Heart left ventricle (tissue), 16 donors: Measurements from ENCODE around the gene SLC16A4. TPM values are rescaled to one million over a fixed set of nuclear protein-coding genes. Genes with fewer than 3 reads are reported as not detected.

ENCODE experiments used
- ATAC-seq, 4 donors: fragments of 200-7000 bp; cut with Tn5 transposase; one replicate each; pipeline ENCODE4 v1.9.1; 2020 to 2022; ENCODE audit warnings: moderate library complexity in 4 of 4, mild to moderate bottlenecking in 3 of 4, moderate number of reproducible peaks in 1 of 4
- DNase-seq, 5 donors: peaks; one replicate each; pipeline ENCODE4 v3.0.0-alpha.2; 2020
- H3K27ac ChIP-seq, 12 donors: fragments of 200-600 bp; sonication (generic) in 4 of 12; one replicate each; pipeline versions ENCODE4 v1.5.0 to v1.8.0; 2016 to 2022; ENCODE audit warnings: mild to moderate bottlenecking in 2 of 12
- H3K27me3 ChIP-seq, 9 donors: fragments of 200-600 bp; sonication (generic) in 2 of 9; one replicate each; pipeline versions ENCODE4 v1.5.1 to v1.8.0; 2016 to 2022; ENCODE audit warnings: mild to moderate bottlenecking in 3 of 9
- H3K36me3 ChIP-seq, 9 donors: fragments of 200-600 bp; sonication (generic) in 2 of 9; one replicate each; pipeline versions ENCODE4 v1.5.0 to v1.8.0; 2018 to 2022; ENCODE audit warnings: mild to moderate bottlenecking in 2 of 9
- H3K4me1 ChIP-seq, 12 donors: fragments of 200-600 bp; sonication (generic) in 4 of 12; one replicate each; pipeline versions ENCODE4 v1.5.0 to v1.8.0; 2016 to 2022; ENCODE audit warnings: mild to moderate bottlenecking in 3 of 12
- H3K4me3 ChIP-seq, 12 donors: fragments of 200-600 bp; sonication (generic) in 4 of 12; one replicate each; pipeline versions ENCODE4 v1.5.0 to v1.8.0; 2017 to 2022; ENCODE audit warnings: mild to moderate bottlenecking in 9 of 12, moderate library complexity in 4 of 12
- H3K9me3 ChIP-seq, 12 donors: fragments of 200-600 bp; sonication (generic) in 4 of 12; one replicate each; pipeline versions ENCODE4 v1.5.0 to v1.8.0; 2016 to 2022; ENCODE audit warnings: mild to moderate bottlenecking in 1 of 12
- CTCF ChIP-seq, 12 donors: fragments of 200-600 bp; sonication (generic) in 4 of 12; IDR thresholded peaks; one replicate each; pipeline versions ENCODE4 v1.5.0 to v1.8.0; 2018 to 2022; ENCODE audit warnings: antibody characterized with exemption in 12 of 12, mild to moderate bottlenecking in 5 of 12
- POLR2A ChIP-seq, 2 donors: fragments of 450-650 bp; IDR thresholded peaks; one replicate each; pipeline ENCODE4 v1.6.1; 2017; ENCODE audit warnings: antibody characterized with exemption in 2 of 2, mild to moderate bottlenecking in 2 of 2, moderate library complexity in 2 of 2
- WGBS, 4 donors: extraction: QIAGEN DNeasy Blood & Tissue Kit in 2 of 4; methylation state at CpG; one replicate each; pipeline versions ENCODE4 v1.1.5 to v1.1.7; 2013 to 2018; 5-methylcytosine and 5-hydroxymethylcytosine counted together
- intact Hi-C, 10 donors: fragments of 100-400 bp; cut with DNase I; formaldehyde crosslinking; loops; one replicate each; pipeline versions ENCODE4 v1.11.1 to v1.14.2; 2022
- polyA plus RNA-seq, 2 donors: library from polyadenylated mRNA; stranded (reverse); fragments of 200-250 nt; gene quantifications; one replicate each; pipeline ENCODE4 v1.2.3, GENCODE V29; 2013
- total RNA-seq, 9 donors: library from RNA; depleted of rRNA in 2 of 9; stranded (reverse); fragments of >200 nt in 2 of 9; fragmentation: NEBNext Ultra II Directional in 3 of 9; extraction: Animal tissue kit (Norgen Biotek cat#: 25700) in 3 of 9; gene quantifications; one replicate each; pipeline versions ENCODE4 v1.1.0 to v1.2.4, GENCODE V29; 2016 to 2023
- donor health status: ischemic (EF 13 %, LVEDD 7.1; RV severe dilation, severe dysfunction).
- donor health status: healthy with polysubstance abuse.
- donor health status: DM: no; HTN: yes; CAD: no.
- donor health status: DM: no; HTN: no; CAD: no.
- donor health status: ischemic (EF 25% LVEDD 6.9; RV normal size, moderate dysfunction).
- donor health status: ischemic (EF 25% LVEDD 5.7; RV mildly dilated, moderate dysfunction).
- donor health status: healthy.
- donor health status: DM: yes; HTN: yes; CAD: no.
- donor health status: ischemic (EF 35%, LVEDD 5.7; RV mildly dilated, moderate dysfunction).
- donor health status: nonischemic (EF 11% LVEDD 7.7; RV severe dilation, severe dysfunction).
- donor health status: DM: yes; HTN: yes; CAD: no.
- donor health status: PGD.
- donor health status: ischemic (EF 29% LVEDD 5.4; RV normal size, mild dysfunction).
- donor health status: nonischemic (EF 23%, LVEDD 6.1; RV moderate dilation, normal function).

The SLC16A4 gene
- total and polyA plus RNA-seq, 11 donors, result 1.00 to 4.8 (median 2.0) TPM

GRCh38 chr1:110393691-110394492, 3.1 kb upstream of the SLC16A4 start:
- H3K36me3 ChIP-seq, result peaks cover 0 to 42% (median 10%) of the 10 kb centered on the region in 9 donors
- intact Hi-C loops, result loop anchor here in 1 of 10 donors (5.0 kb wide), 1 partner anchor 42 kb away; no protein-coding TSS in a partner anchor

GRCh38 chr1:110393286-110393685, 2.5 kb upstream of the SLC16A4 start:
- DNase-seq, result no peak
- no peak for ATAC-seq
- no peak overlapping the region for H3K27ac ChIP-seq
- peaks cover 0 to 38% (median 6%) of the 10 kb centered on the region in 9 donors for H3K36me3 ChIP-seq
- intact Hi-C loops, result loop anchor here in 1 of 10 donors (5.0 kb wide), 1 partner anchor 41 kb away; no protein-coding TSS in a partner anchor
- H3K27me3 ChIP-seq, result no peaks in the 10 kb centered on the region
- no peak overlapping the region for H3K4me3 ChIP-seq
- peaks cover 0 to 4% (median 0%) of the 10 kb centered on the region in 12 donors for H3K4me1 ChIP-seq
- no peaks in the 10 kb centered on the region for H3K9me3 ChIP-seq
- WGBS, 4 donors, result 87 to 96% (median 93%) methylated on average over 2 of the region's 2 CpGs
- TF ChIP-seq POLR2A (IDR thresholded peaks at IDR 0.05) (no peak), CTCF (IDR thresholded peaks at IDR 0.05) (no peak)

More at GRCh38 chr1:110393691-110394492, 3.1 kb upstream of the SLC16A4 start:
- TF ChIP-seq CTCF (IDR thresholded peaks at IDR 0.05), result no peak
- TF ChIP-seq POLR2A (IDR thresholded peaks at IDR 0.05), result no peak
- no peaks in the 10 kb centered on the region for H3K27me3 ChIP-seq
- no peak for ATAC-seq
- H3K9me3 ChIP-seq, result no peaks in the 10 kb centered on the region
- no peak overlapping the region for H3K27ac ChIP-seq
- 81 to 92% (median 91%) methylated on average over 3 of the region's 3 CpGs for WGBS, 4 donors
- peaks cover 0 to 4% (median 0%) of the 10 kb centered on the region in 12 donors for H3K4me1 ChIP-seq
- no peak for DNase-seq
- no peak overlapping the region for H3K4me3 ChIP-seq

- H3K27me3 ChIP-seq, result no peaks in the 10 kb centered on the region
- peaks cover 0 to 4% (median 0%) of the 10 kb centered on the region in 12 donors for H3K4me1 ChIP-seq
- peak overlapping the region in 9 of 12 donors; percentile 2 to 69 (median 55) for H3K27ac ChIP-seq
- ATAC-seq (peak; percentile 64 to 85 (median 74)), DNase-seq (peak in 4 of 5 donors; percentile 32 to 49 (median 46))
- H3K4me3 ChIP-seq, result peak overlapping the region in 10 of 12 donors; percentile 23 to 58 (median 44)
- intact Hi-C loops, result loop anchor here in 1 of 10 donors (5.0 kb wide), 1 partner anchor 38 kb away; no protein-coding TSS in a partner anchor
- 75 to 82% (median 76%) methylated on average over 6 of the region's 6 CpGs for WGBS, 4 donors
- H3K9me3 ChIP-seq, result no peaks in the 10 kb centered on the region
- peaks cover 0 to 32% (median 11%) of the 10 kb centered on the region in 9 donors for H3K36me3 ChIP-seq
- TF ChIP-seq POLR2A (IDR thresholded peaks at IDR 0.05) (no peak), CTCF (IDR thresholded peaks at IDR 0.05) (no peak)
Observed at GRCh38 chr1:110390096-110390495, 730 bp downstream of the SLC16A4 start.

- peaks cover 0 to 21% (median 7%) of the 10 kb centered on the region in 12 donors for H3K4me1 ChIP-seq
- no peak for TF ChIP-seq CTCF (IDR thresholded peaks at IDR 0.05)
- TF ChIP-seq POLR2A (IDR thresholded peaks at IDR 0.05), result no peak
- no peak for DNase-seq
- no peaks in the 10 kb centered on the region for H3K9me3 ChIP-seq
- H3K36me3 ChIP-seq, result peaks cover 0 to 34% (median 6%) of the 10 kb centered on the region in 9 donors
- H3K4me3 ChIP-seq, result no peak overlapping the region
- WGBS, 4 donors, result 100% methylated on average over 1 of the region's 1 CpG
- no peak overlapping the region for H3K27ac ChIP-seq
- no peaks in the 10 kb centered on the region for H3K27me3 ChIP-seq
- ATAC-seq, result no peak
- intact Hi-C loops, result loop anchor here in 1 of 10 donors (5.0 kb wide), 1 partner anchor 40 kb away; no protein-coding TSS in a partner anchor
Observed at GRCh38 chr1:110387048-110387754, 3.6 kb downstream of the SLC16A4 start.
